Activated B cell treated with CpG ODN at 0.5 μM for 24 hours (primary cell): ENCODE results near the gene EPGN. TPM values are rescaled to one million over a fixed set of nuclear protein-coding genes. Genes with fewer than 3 reads are reported as not detected.

ENCODE experiments used
- ATAC-seq: fragments of 200-7000 bp; cut with Tn5 transposase; one replicate; pipeline ENCODE4 v1.10.0; 2021; ENCODE audit warnings: low read depth, mild to moderate bottlenecking, moderate library complexity
- CTCF ChIA-PET: fragments of 350-600 bp; sonication (Branson Sonifier 250); formaldehyde crosslinking; loops from one replicate; lab custom pipeline; 2021; ENCODE audit warnings: antibody characterized with exemption; lab: Charles Lee
- POLR2A ChIA-PET: fragments of 350-600 bp; sonication (Branson Sonifier 250); formaldehyde crosslinking; loops from one replicate; lab custom pipeline; 2021; ENCODE audit warnings: antibody characterized with exemption; lab: Charles Lee
- DNase-seq: peaks from one replicate; pipeline ENCODE4 v3.0.0; 2022
- H3K27ac Mint-ChIP-seq: one replicate; pipeline ENCODE4 v1.8.0; 2020; ENCODE audit warnings: mixed read lengths
- H3K27me3 Mint-ChIP-seq: one replicate; pipeline ENCODE4 v1.8.0; 2021; ENCODE audit warnings: mixed read lengths
- H3K36me3 Mint-ChIP-seq: one replicate; pipeline ENCODE4 v1.8.0; 2021; ENCODE audit warnings: low read depth, mixed read lengths
- H3K4me1 Mint-ChIP-seq: one replicate; pipeline ENCODE4 v1.8.0; 2021; ENCODE audit warnings: mixed read lengths
- H3K4me3 Mint-ChIP-seq: one replicate; pipeline ENCODE4 v1.8.0; 2020; ENCODE audit warnings: mild to moderate bottlenecking, mixed read lengths
- H3K9me3 Mint-ChIP-seq: one replicate; pipeline ENCODE4 v1.8.0; 2020; ENCODE audit warnings: mixed read lengths
- CTCF ChIP-seq: fragments of 200-600 bp; IDR thresholded peaks from one replicate; pipeline ENCODE4 v1.8.0; 2022; ENCODE audit warnings: antibody characterized with exemption, mild to moderate bottlenecking
- intact Hi-C: fragments of 100-400 bp; cut with micrococcal nuclease; formaldehyde crosslinking; loops from one replicate; pipeline ENCODE4 v1.15.1; 2024
- total RNA-seq: library from RNA; stranded (reverse); gene quantifications from 2 replicates; pipeline ENCODE4 v1.2.3, GENCODE V29; 2022

EPGN gene
- total RNA-seq, 1 donor from 2014 or later, result not detected

GRCh38 chr4:74266081-74266480, 42.2 kb upstream of the EPGN start:
- no peaks in the 10 kb centered on the region for H3K9me3 Mint-ChIP-seq
- no peak overlapping the region for H3K27ac Mint-ChIP-seq
- POLR2A ChIA-PET, result no interaction called here
- no peaks in the 10 kb centered on the region for H3K36me3 Mint-ChIP-seq
- no peaks in the 10 kb centered on the region for H3K27me3 Mint-ChIP-seq
- intact Hi-C loops, result no loop called here
- ATAC-seq (no peak), DNase-seq (no peak)
- CTCF ChIA-PET, result no interaction called here
- H3K4me1 Mint-ChIP-seq, result no peaks in the 10 kb centered on the region
- no peak for TF ChIP-seq CTCF
- no peak overlapping the region for H3K4me3 Mint-ChIP-seq

- no peaks in the 10 kb centered on the region for H3K4me1 Mint-ChIP-seq
- no peaks in the 10 kb centered on the region for H3K27me3 Mint-ChIP-seq
- H3K36me3 Mint-ChIP-seq, result no peaks in the 10 kb centered on the region
- ATAC-seq (no peak), DNase-seq (no peak)
- intact Hi-C loops, result no loop called here
- H3K4me3 Mint-ChIP-seq, result no peak overlapping the region
- TF ChIP-seq CTCF, result no peak
- H3K9me3 Mint-ChIP-seq, result no peaks in the 10 kb centered on the region
- ChIA-PET CTCF (no interaction called here), POLR2A (no interaction called here)
- H3K27ac Mint-ChIP-seq, result no peak overlapping the region
Measured at GRCh38 chr4:74267998-74268606, 40.2 kb upstream of the EPGN start.

GRCh38 chr4:74268643-74269042, 39.6 kb upstream of the EPGN start:
- intact Hi-C loops, result no loop called here
- DNase-seq, result no peak
- Mint-ChIP-seq H3K9me3 (no peaks in the 10 kb centered on the region), H3K4me1 (no peaks in the 10 kb centered on the region), H3K36me3 (no peaks in the 10 kb centered on the region), H3K4me3 (no peak overlapping the region), H3K27ac (no peak overlapping the region), H3K27me3 (no peaks in the 10 kb centered on the region)
- CTCF ChIA-PET, result no interaction called here
- no peak for TF ChIP-seq CTCF
- POLR2A ChIA-PET, result no interaction called here
- no peak for ATAC-seq

GRCh38 chr4:74278490-74278889, 29.8 kb upstream of the EPGN start:
- no peak for TF ChIP-seq CTCF
- ChIA-PET POLR2A (no interaction called here), CTCF (no interaction called here)
- no peaks in the 10 kb centered on the region for H3K27me3 Mint-ChIP-seq
- intact Hi-C loops, result no loop called here
- H3K27ac Mint-ChIP-seq, result no peak overlapping the region
- DNase-seq, result no peak
- no peaks in the 10 kb centered on the region for H3K9me3 Mint-ChIP-seq
- no peak for ATAC-seq
- H3K36me3 Mint-ChIP-seq, result no peaks in the 10 kb centered on the region
- H3K4me3 Mint-ChIP-seq, result no peak overlapping the region
- H3K4me1 Mint-ChIP-seq, result no peaks in the 10 kb centered on the region

GRCh38 chr4:74279716-74280115, 28.6 kb upstream of the EPGN start:
- DNase-seq, result no peak
- no peaks in the 10 kb centered on the region for H3K36me3 Mint-ChIP-seq

More at GRCh38 chr4:74279716-74280115, 28.6 kb upstream of the EPGN start:
- no peak for TF ChIP-seq CTCF
- Mint-ChIP-seq H3K27me3 (no peaks in the 10 kb centered on the region), H3K4me1 (no peaks in the 10 kb centered on the region), H3K9me3 (no peaks in the 10 kb centered on the region), H3K4me3 (no peak overlapping the region), H3K27ac (no peak overlapping the region)
- intact Hi-C loops, result no loop called here
- ChIA-PET POLR2A (no interaction called here), CTCF (no interaction called here)
- ATAC-seq, result no peak
